HEK293 (cell line): ENCODE measurements around the gene GRM4.

Experiments used
- CTCF ChIP-seq: fragments of 450-650 bp; formaldehyde crosslinking; IDR thresholded peaks from 2 replicates; pipeline ENCODE4 v1.5.1; 2016; ENCODE audit warnings: missing biosample characterization, missing genetic modification characterization
- ZNF645 ChIP-seq: fragments of 450-650 bp; formaldehyde crosslinking; IDR thresholded peaks from 2 replicates; pipeline ENCODE4; 2016; ENCODE audit warnings: missing biosample characterization, missing genetic modification characterization

GRCh38 chr6:34172961-34173775, 27.3 kb upstream of the GRM4 start:
- no peak for TF ChIP-seq CTCF (tag by site-specific recombination)
- no peak for TF ChIP-seq ZNF645
